ENCODE data around the gene TGFB1I1.

DNA sequence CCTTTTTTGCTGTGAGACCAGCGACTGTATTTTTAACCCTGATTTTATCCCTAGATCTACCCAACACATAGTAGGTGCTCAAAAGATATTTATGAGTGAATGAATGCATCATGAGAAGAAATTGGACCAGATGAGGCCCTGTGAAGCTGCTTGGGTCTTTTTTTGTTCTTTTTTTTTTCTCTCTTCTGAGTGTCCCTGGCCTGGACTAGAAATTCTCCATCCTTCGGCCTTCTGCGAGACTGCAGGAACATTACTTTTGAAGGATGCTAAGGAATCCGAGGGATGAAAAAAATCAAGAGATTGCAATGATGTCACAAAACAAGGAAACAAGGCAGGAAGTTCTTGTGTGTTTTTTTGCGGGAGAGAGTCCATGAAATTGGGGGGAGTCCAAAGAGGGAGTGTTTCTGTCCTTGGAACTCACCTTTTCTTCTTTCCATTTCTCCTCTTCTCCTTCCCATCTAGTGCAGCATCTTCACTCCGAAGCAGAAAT, 36.8 kb downstream of the TGFB1I1 start:
- TF ChIP-seq POLR2AphosphoS5 (IDR thresholded peaks at IDR 0.05; ENCODE audit: low read depth, low read length) (no peak), PAX5 (IDR thresholded peaks at IDR 0.05; ENCODE audit: insufficient read depth, low read length, severe bottlenecking) (no peak), POLR2A (IDR thresholded peaks at IDR 0.05; ENCODE audit: low read depth, low read length) (no peak), SPI1 (IDR thresholded peaks at IDR 0.05; ENCODE audit: low read depth, low read length) (no peak), TAF1 (IDR thresholded peaks at IDR 0.05; ENCODE audit: low read depth, low read length) (no peak)

Data from GM12891 (cell line).